Testis (tissue), 3 donors: Measurements from ENCODE around the gene VPREB1. TPM values are rescaled to one million over a fixed set of nuclear protein-coding genes. Genes with fewer than 3 reads are reported as not detected.
A peak's percentile ranks its signal among the peaks of the same experiment; 100 is the strongest.

Experiments used
- DNase-seq: peaks from one replicate; pipeline ENCODE4 v3.0.0-alpha.2; 2019
- H3K27ac ChIP-seq, 2 donors: fragments of 200-600 bp; sonication (generic); one replicate each; pipeline ENCODE4 v1.5.1; 2019
- H3K27me3 ChIP-seq: fragments of 200-600 bp; sonication (generic); one replicate; pipeline ENCODE4 v1.5.1; 2019
- H3K36me3 ChIP-seq: fragments of 200-600 bp; sonication (generic); one replicate; pipeline ENCODE4 v1.5.1; 2017; ENCODE audit warnings: low read depth; ENCODE audit errors: missing control alignments
- H3K4me1 ChIP-seq: fragments of 200-600 bp; sonication (generic); one replicate; pipeline ENCODE4 v1.5.1; 2019
- H3K4me3 ChIP-seq, 2 donors: fragments of 200-600 bp; sonication (generic); one replicate each; pipeline ENCODE4 v1.5.1; 2017 to 2019
- H3K9me3 ChIP-seq: fragments of 200-600 bp; sonication (generic); one replicate; pipeline ENCODE4 v1.5.1; 2017
- POLR2A ChIP-seq: fragments of 450-650 bp; IDR thresholded peaks from one replicate; pipeline ENCODE4 v1.6.1; 2017; ENCODE audit warnings: antibody characterized with exemption, mild to moderate bottlenecking, moderate library complexity
- WGBS, 2 donors: methylation state at CpG; one replicate each; pipeline ENCODE4 v1.1.5; 2018; 5-methylcytosine and 5-hydroxymethylcytosine counted together
- intact Hi-C: fragments of 100-400 bp; cut with DNase I; formaldehyde crosslinking; loops from one replicate; pipeline ENCODE4 v1.15.1; 2023; ENCODE audit warnings: low total_unique reads
- polyA plus RNA-seq: library from polyadenylated mRNA; stranded (reverse); fragments of 350-450 nt; fragmentation: Illumina TruSeq; extraction: RNeasy Lipid Tissue Mini Kit (QIAGEN cat#74804); gene quantifications from one replicate; pipeline ENCODE4 v1.2.3, GENCODE V29; 2014; ENCODE audit warnings: low read depth, low replicate concordance; ENCODE audit not compliant: insufficient read depth
- total RNA-seq, 2 donors: library from RNA; depleted of rRNA; stranded (reverse); fragments of >200 nt; gene quantifications; one replicate each; pipeline ENCODE4 v1.2.3, GENCODE V29; 2016
- TF ChIP-seq, protein P1 (sequence below), 3 experiments: fragments of 450-650 bp in 2 of 3; fragments of 200-600 bp in 1 of 3; sonication (generic) in 1 of 3; IDR thresholded peaks; one replicate each; pipeline ENCODE4 v1.5.1; 2016 to 2019; ENCODE audit warnings: antibody characterized with exemption in 3 of 3, mild to moderate bottlenecking in 2 of 3, moderate library complexity in 1 of 3

Gene VPREB1
- total and polyA plus RNA-seq, 3 donors from 2014 or later: not detected

GRCh38 chr22:22201185-22201929 is 43.2 kb upstream of the VPREB1 start:
- Histone ChIP-seq H3K9me3 (no peaks in the 10 kb centered on the region), H3K36me3 (no peaks in the 10 kb centered on the region), H3K4me3 (no peak overlapping the region), H3K27me3 (no peaks in the 10 kb centered on the region), H3K27ac (no peak overlapping the region), H3K4me1 (no peaks in the 10 kb centered on the region)
- WGBS, 2 donors: 46 to 49% methylated on average over 4 to 10 of the region's 11 CpGs
- intact Hi-C loops: no loop called here
- no peak for DNase-seq
- TF ChIP-seq POLR2A: no peak
- TF ChIP-seq, protein P1, sequence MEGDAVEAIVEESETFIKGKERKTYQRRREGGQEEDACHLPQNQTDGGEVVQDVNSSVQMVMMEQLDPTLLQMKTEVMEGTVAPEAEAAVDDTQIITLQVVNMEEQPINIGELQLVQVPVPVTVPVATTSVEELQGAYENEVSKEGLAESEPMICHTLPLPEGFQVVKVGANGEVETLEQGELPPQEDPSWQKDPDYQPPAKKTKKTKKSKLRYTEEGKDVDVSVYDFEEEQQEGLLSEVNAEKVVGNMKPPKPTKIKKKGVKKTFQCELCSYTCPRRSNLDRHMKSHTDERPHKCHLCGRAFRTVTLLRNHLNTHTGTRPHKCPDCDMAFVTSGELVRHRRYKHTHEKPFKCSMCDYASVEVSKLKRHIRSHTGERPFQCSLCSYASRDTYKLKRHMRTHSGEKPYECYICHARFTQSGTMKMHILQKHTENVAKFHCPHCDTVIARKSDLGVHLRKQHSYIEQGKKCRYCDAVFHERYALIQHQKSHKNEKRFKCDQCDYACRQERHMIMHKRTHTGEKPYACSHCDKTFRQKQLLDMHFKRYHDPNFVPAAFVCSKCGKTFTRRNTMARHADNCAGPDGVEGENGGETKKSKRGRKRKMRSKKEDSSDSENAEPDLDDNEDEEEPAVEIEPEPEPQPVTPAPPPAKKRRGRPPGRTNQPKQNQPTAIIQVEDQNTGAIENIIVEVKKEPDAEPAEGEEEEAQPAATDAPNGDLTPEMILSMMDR (IDR thresholded peaks at IDR 0.05): peak in 1 of 3 experiments; percentile 25

- 46 to 53% methylated on average over 6 of the region's 6 CpGs for WGBS, 2 donors
- Histone ChIP-seq H3K27ac (no peak overlapping the region), H3K27me3 (no peaks in the 10 kb centered on the region), H3K4me3 (no peak overlapping the region), H3K4me1 (no peaks in the 10 kb centered on the region), H3K36me3 (no peaks in the 10 kb centered on the region), H3K9me3 (no peaks in the 10 kb centered on the region)
- TF ChIP-seq POLR2A: no peak
- TF ChIP-seq, protein P1 (IDR thresholded peaks at IDR 0.05): no peak
- no peak for DNase-seq
- intact Hi-C loops: no loop called here
Measured at GRCh38 chr22:22201930-22202343, 42.6 kb upstream of the VPREB1 start.

- H3K4me1 ChIP-seq: no peaks in the 10 kb centered on the region
- H3K27ac ChIP-seq: no peak overlapping the region
- DNase-seq: no peak
- H3K9me3 ChIP-seq: no peaks in the 10 kb centered on the region
- 55 to 56% methylated on average over 15 to 38 of the region's 39 CpGs for WGBS, 2 donors
- no peak for TF ChIP-seq POLR2A
- TF ChIP-seq, protein P1 (IDR thresholded peaks at IDR 0.05): no peak
- intact Hi-C loops: no loop called here
- peak overlapping the region in 1 of 2 donors; percentile 20 for H3K4me3 ChIP-seq
- no peaks in the 10 kb centered on the region for H3K27me3 ChIP-seq
- no peaks in the 10 kb centered on the region for H3K36me3 ChIP-seq
Measured at GRCh38 chr22:22203048-22203971, 41.3 kb upstream of the VPREB1 start.

DNA sequence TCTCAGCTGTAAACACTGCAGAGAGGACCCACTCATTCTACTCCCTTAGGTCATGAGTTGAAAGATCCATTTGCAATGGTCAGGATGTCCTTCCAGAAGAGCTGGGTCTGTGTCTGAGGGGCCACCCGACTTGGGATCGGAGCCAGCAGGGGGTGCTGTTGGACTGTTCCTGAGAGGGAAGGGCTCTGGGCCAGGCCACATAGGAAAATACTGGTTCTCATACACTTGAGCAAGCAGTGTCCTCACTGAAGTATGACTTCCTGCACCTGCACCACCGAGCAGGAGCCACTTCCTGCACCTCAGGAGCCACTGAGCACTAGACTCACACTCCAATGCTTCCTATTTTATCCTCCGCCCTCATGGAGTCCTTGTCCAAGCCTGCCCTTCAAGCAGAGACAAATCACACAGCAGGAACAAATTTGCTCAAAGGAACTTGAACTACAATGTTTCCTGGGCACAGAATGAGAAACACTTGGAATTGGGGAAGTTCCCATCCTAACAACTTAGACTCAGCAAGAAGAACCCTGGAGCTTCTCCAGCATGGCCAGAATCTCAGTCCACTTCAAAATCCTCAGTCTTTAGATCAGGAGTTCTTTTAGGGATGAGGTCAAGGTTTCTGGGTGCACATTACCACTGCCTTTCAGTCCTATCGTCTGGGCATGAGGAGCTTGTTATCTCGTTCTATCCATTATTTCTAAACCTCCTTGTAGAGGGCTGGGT is 36.6 kb upstream of the VPREB1 start:
- Histone ChIP-seq H3K4me1 (no peaks in the 10 kb centered on the region), H3K9me3 (no peaks in the 10 kb centered on the region), H3K27ac (no peak overlapping the region), H3K27me3 (no peaks in the 10 kb centered on the region), H3K4me3 (no peak overlapping the region), H3K36me3 (no peaks in the 10 kb centered on the region)
- TF ChIP-seq POLR2A: no peak
- TF ChIP-seq, protein P1 (IDR thresholded peaks at IDR 0.05): peak in 2 of 3 experiments; percentile 23 to 50
- WGBS, 2 donors: 37 to 42% methylated on average over 6 of the region's 6 CpGs
- peak; percentile 83 for DNase-seq
- intact Hi-C loops: no loop called here
